Femur (tissue), 1 donor: ENCODE results near the gene CA6.
"Not testable (repeated sequence)": the region's sequence is repeated elsewhere in the genome, so short reads cannot be mapped to it uniquely, and the experiment has no call there.

ENCODE experiments used
- DNase-seq: peaks from one replicate; pipeline ENCODE4 v3.0.0-alpha.2; 2017

CA6 gene

DNA sequence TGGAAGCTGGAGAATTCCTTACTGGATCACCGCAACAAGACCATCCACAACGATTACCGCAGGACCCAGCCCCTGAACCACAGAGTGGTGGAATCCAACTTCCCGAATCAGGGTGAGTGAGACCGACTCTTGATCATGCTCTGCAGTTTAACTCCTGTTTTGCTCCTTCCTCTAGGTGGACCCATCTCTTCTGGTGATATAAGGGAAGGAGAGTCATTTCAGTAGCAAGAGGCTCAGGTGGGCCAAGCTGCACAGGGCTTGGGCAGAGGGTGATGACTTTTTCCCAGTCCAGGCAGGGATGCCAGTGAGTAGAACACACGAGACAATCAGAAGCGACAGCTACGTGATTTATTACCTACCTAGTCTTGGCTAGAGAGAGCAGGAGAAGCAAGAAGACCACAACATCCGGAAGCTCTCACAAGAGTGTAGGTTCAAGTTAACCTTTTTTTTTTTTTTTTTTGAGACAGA is 25.2 kb downstream of the CA6 start:
- no peak for DNase-seq

DNA sequence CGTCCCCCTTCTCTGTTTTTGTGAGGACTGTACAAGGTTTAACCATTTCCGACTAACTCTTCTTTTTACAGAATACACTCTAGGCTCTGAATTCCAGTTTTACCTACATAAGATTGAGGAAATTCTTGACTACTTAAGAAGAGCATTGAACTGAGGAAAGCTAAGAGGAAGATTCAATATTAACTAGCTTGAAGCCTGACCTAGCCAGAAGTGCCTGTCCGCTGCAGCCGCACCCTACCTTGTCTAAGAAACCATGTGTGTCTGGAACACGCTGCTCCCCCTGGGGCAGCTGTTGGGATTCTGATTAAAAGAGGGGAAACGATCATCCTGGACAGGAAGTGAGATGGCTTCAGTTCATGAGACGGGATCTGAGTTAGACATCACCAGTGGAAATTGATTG is 28.9 kb downstream of the CA6 start:
- no peak for DNase-seq

DNA sequence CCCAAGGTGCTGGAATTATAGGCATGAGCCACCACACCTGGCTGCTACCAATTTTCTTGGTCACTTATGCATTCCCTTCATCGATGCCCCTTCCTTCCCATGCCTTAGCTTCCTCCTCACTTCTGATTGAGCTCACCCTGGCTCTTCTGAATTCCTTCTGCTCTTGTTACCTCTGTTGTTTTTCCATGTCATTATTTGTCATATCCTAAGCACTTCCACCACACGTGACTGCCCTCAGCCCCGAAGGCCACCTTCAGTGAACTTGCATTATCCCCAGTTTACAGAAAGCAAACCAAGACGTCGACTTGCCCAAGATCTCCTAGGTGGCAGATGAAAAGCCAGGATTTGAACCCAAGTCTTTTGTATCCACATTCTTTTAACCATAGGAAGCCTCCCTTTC is 30.7 kb downstream of the CA6 start:
- DNase-seq = no peak

DNA sequence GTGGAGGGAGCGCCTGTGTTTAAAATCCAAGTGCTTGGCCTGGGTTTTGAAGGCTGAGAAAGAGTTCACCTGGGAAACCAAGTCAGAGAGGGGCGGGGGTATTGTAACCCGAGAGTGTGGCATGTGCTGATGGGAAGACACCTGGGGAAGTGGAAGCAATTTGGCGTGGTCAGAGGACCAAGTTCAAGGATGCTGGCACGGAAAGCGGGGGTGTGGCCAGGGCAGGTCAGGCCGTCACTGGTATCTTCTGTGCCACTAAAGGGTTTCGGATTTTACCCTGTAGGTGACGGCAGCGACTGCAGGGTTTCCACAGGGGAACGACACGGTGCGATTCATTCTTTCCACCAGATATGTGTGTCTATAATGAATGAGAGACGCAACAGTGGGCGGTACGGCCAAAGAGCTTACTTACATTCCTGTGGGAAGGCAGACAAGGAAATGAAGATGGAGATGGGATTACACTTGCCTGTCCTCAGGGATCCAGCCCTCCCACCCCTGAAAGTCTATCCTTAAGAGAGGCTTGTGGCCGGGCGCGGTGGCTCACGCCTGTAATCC is 31.3 kb downstream of the CA6 start:
- DNase-seq = no peak

DNA sequence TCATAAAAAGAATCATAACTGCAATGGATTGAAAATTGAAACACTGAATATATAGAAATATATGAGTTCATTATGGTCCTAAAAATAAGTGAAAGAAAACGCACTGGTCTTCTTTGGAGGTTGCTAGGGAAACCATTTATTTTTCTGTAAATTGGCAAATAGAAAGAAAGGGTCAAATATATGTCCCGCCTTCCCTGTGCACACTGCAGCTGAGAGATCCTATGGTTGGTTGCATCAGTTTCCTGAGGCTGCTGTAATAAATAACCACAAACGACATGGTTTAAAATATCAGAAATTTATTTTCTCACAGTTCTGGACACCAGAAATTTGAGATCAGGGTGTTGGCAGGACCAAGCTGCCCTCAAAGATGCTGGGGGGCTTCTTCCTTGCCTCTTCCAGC is 35.0 kb downstream of the CA6 start:
- no peak for DNase-seq

DNA sequence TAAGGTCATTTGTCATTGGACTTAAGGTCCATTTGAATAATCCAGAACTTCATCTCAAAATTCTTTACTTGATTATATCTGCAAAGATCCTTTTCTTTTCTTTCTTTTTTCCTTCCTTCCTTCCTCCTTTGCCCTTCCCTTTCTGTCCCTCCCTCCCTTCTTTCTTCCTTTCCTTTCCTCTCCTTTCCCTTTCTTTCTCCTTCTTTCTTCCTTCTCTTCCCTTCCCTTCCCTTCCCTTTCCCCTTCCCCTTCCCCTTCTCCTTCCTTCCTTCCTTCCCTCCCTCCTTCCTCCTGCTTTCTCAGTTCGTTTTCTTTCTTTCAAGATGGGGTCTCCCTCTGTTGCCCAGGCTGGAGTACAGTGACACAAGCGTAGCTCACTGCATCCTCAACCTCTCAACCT is 35.5 kb downstream of the CA6 start:
- no peak for DNase-seq

DNA sequence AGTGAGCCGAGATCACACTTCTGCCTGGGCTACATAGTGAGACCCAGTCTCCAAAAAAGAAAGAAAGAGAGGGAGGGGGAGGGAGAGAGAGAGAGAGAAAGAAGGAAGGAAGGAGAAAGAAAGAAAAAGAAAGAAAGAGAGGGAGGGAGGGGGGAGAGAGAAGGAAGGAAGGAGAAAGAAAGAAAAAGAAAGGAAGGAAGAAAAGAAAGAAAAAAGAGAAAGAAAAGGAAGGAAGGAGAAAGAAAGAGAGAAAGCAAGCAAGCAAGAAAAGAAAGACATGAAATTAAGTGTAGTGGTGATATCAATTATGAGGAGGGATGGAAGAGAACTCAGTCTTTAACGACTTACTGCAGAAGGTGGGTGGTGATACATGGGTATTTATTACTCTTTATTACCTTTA is 38.5 kb downstream of the CA6 start:
- DNase-seq = no peak

DNA sequence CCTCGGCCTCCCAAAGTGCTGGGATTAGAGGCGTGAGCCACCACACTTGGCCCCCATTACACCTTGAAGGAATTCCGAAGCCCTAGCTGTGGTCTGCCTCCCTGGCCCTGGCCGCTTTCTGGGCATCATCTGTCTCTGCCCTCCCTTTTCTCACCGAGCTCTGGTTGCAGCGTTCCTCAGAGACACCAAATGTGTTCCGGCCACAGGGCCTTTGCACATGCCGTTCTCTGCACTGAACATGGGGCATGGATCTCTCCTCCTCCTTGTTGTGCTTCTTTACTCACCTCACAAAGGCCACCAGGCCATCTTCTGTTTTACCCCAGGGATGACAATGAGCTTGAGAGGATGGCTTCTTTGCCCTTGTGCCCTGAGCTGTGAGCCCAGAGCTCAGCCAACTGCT is 39.3 kb downstream of the CA6 start:
- DNase-seq = no peak

DNA sequence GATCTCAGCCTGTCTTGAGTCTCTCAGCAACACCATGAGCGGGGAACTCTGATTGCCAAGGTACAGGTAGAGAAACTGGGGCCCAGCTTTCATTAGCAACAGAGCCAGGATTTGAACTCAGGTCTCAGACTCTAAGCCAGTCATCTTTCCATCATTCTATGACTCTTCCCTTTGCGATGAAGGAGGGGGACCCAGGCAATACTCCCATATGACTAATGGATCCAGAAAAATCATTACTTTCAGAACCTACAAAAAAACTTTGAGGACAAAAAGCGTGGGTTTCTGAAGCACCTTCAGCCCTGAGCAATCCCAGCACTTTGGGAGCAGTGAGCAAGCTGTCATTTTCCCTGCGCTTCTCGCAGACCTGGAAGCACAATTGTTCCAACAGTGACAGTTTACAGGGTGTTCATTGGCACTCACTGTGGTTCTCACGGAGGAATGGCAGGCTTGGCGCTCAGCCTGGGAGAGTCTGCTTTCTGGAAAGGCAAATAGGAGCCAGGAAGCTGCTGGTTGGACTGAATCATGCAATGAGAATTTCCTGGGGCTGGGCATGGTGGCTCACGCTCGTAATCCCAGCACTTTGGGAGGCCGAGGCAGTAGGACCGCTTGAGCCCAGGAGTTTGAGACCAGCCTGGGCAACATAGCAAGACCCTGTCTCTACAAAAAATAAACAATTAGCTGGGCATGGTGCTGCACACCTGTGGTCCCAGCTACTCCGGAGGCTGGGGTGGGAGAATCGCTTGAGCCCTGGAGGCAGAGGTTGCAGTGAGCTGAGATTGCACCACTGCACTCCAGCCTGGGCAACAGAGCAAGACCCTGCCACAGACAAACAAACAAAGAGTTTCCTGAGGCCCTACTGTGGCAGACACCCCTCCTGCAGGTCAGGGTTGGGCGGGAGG is 40.5 kb downstream of the CA6 start:
- peak; percentile 73 for DNase-seq

DNA sequence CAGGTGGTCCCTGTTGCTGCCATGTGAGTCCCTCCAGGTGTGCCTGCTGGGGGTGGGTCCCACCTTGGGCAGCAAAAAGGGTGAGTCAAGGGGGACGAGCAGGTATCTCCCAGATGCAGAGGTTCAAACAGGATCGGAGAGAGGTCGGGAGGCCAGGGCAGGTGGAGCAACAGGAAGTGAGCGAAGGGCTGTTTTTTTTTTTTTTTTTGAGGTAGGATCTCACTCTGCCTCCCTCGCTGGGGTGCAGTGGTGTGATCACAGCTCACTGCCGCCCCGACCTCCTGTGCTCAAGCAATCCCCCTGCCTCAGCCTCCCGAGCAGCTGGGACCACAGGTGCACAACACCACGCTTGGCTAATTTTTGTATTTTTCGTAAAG is 41.1 kb downstream of the CA6 start:
- no peak for DNase-seq

DNA sequence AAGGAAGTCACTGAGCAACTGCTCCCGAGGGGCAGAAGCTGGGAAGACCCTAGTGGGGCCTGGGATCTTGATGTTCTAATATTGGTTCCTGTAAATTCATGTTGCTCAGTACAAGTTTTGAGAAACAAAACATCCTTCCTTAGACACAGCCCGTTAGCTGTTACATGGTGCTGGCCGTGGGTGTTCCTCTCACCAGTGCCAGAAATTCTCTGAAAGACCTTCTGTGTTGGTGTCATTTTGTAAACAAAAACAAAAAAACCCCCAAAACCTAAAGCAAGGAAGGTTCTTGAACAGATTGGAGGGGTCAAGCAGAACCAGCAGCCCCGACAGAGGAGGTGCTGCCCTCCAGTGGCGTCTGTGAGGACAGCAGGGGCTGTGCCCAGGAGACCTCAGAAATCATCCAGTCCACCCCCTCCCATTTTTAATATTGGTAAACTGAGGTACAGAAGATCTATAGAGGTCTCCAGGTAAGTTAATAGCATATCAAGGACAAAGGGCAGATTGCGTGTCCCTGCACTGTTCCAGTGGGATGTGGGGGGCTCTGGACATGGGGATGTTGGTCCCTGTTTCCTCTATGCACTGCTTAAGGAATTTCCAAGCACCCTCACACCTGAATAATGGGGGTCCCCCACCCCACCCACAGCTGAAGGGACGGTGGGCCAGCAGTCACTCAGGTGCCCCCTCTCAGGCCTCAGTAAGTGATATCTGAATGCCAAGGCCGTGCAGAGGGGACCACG is 42.4 kb downstream of the CA6 start:
- DNase-seq = peak; percentile 63

DNA sequence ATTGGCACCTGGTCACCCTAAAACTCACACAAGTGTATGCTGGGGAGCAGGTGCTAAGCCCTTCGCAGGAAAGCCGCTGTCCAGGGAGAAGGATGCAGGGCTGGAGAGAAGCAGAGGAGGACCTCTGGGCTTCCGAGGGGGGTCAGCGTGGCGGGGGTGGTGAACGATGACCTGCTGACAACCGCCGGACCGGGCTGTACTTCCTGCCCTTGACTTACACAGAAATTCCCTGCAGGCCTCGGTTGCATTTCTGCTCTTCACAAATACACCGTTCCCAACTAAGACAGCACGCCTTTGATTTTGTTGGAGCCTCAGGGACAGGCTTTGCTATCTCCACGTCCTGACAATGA is 42.9 kb downstream of the CA6 start:
- no peak for DNase-seq

DNA sequence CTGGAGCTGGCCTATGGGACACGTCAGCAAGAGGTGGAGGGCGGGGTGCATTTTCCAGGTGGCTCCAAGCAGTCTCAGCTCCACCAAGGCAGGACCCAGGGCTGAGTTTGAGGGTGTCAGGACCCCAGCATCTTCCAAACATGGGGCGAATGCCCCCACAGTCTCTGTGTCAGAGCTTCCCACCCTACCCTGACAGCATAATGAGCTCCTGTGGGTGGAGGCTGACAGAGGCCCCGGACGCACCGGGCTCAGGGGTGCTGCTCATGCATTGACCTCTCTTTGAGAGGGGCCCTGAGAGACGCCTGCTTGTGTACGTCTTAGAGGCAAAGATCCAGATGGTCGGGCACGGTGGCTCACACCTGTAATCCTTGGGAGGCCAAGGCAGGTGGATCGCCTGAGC is 43.4 kb downstream of the CA6 start:
- DNase-seq = no peak

DNA sequence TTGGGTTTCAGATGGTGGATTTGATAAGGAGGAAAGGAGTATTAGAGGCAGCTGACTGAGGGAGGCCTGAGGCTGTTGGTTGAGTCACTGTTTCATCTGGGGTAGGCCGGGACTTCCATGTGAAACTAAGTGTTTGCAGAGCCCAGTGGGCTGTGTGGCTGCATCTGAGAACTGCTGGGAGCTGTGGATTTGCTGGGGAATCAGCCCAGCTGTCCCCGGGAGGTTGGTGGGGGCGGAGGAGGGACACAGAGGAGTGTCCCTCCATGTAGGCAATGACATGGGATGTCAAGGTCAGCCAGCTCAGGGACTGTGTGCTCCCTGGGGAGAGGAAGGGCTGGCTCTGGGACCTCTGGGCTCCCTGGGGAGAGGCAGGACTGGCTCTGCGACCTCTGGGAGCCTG is 44.2 kb downstream of the CA6 start:
- no peak for DNase-seq

DNA sequence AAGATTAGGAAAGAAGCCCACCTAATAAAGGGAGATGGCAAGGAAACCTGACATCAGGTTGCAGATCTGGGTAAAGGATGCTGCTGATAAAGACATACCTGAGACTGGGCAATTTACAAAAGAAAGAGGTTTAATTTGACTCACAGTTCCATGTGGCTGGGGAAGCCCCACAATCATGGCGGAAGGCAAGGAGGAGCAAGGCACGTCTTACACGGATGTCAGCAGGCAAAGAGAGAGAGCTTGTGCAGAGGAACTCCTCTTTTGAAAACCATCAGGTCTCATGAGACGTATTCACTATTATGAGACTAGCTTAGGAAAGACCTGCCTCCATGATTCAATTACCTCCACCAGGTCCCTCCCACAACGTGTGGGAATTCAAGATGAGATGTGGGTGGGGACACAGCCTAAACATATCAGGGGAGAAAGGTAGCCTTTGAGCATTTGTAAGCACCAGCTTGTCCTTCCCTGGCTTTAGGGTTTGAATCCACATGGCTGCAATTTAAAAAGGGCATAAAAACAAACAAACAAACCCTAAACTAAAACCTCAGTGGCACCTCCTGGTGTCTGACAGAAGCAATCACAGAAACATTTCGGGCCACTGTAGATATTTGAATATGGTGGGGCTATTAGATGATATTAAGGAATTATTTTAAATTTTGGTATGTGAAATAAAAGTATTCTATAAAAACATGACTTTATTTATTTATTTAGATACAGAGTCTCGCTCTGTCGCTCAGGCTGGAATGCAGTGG is 47.4 kb downstream of the CA6 start:
- no peak for DNase-seq

DNA sequence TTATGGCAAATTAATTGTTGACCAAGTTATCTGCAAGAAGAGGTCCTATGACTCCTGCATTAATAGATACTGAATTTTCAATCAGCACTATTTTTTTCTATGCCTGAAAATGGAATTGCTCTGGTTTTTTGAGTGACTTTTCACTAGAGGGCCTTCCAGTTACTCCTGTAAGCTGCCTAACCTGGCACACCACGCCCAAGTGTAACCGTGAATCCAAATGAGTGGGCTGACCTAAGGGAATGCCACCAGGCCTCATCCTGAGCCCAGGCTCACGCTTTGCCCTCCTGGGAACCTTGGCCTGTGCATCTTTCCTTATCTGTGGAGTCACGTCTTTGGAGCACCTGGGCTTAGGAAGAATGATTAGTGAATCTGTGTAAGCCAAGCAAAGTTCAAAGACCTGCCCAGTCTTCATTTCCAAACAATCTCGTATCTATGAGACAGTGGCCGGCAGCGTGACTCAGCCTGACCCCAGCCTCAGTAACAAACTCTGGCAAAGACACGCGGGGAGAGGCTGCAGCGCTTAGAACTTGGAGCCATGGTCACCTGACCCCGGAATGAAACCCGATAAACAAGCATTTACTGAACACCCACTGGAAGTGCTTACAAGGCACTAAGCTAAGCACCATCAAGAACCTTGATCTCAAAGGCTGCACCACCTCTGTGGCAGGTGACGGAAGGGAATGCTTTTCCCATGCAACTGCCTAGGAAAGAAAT is 48.5 kb downstream of the CA6 start:
- DNase-seq = not testable (repeated sequence)

DNA sequence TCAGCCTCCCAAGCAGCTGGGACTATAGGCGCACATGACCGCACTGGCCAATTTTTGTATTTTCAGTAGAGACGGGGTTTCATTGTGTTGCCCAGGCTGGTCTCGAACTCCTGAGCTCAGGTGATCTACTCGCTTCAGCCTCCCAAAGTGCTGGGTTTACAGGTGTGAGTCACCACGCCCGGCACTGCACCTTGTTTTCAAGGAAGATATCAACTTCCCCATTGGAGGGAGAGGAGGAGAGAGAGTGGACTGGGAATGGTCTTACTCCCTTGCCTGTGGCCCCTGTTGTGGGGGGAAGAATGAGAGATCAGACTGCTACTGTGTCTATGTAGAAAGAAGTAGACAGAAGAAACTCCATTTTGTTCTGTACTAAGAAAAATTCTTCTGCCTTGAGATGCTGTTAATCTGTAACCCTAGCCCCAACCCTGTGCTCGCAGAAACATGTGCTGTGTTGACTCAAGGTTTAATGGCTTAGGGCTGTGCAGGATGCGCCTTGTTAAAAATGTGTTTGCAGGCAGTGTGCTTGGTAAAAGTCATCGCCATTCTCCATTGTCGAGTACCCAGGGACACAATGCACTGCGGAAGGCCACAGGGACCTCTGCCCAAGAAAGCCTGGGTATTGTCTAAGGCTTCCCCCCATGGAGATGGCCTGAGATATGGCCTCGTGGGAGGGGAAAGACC is 56.0 kb downstream of the CA6 start:
- not testable (repeated sequence) for DNase-seq

DNA sequence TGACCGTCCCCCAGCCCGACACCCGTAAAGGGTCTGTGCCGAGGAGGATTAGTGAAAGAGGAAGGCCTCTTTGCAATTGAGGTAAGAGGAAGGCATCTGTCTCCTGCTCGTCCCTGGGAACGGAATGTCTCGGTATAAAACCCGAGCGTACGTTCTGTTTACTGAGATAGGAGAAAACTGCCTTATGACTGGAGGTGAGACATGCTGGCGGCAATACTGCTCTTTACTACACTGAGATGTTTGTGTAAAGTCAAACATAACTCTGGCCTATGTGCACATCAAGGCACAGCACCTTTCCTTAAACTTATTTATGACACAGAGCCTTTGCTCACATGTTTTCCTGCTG is 56.5 kb downstream of the CA6 start:
- not testable (repeated sequence) for DNase-seq

DNA sequence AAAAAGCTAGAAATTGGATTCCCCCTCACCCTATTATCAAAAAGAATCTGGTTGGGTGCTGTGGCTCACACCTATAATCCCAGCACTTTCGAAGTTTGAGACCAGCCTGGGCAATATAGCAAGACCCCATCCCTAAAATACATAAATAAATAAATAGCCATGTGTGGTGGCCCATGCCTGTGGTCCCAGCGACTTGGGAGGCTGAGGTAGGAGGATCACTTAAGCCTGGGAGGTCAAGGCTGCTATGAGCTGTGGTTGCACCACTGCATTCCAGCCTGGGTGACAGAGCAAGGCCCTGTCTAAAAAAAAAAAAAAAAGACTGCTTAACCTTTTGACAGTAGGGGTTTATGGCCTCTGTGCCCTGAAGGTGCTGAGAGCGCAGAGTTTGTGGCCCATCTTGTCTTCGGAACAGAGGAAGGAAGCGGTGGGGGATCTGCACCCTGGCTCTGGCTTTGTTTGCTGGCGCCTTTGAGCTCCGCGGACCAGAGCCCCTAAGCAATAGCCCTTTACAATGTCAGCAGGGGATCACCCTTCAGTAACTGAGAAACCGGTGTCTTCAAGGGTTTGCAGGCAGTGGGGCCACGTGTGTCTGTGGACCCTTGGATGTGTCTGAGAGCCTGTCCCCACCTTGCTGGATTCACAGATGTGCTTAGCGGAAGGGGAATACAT is 58.5 kb downstream of the CA6 start:
- DNase-seq = no peak

DNA sequence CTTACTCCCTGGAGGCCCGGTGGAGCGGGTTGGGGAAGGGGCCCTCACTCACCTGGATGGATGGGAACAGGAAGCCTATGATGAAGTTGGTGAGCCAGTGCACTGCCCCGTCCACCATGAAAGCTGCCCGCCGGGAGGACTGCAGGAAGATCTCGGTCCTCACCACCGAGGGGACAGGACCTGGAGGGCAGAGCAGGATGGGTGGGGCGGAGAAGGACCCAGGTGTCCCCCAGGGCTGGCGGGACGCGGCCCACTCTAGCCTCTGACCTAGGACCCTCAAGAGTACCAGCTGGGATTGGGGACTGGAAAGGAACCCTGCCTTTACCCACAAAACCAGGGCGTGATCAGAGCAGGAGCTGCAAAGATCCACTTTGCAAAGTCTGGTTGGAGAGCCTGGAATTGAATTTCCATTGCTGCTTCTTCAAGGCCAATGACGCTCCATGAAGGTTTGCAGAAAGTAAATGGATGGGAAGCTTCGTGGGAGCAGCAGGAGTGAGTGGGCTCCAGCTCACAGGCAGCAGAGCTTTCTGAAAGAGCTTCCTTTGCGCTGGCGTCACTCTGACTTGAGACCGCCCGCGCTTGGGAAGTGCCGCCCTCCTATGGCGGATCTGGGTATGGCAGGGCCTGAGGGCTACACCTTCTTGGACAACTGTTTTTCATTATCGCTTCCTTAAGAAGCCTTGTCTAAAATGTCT is 59.2 kb downstream of the CA6 start:
- peak; percentile 85 for DNase-seq

DNA sequence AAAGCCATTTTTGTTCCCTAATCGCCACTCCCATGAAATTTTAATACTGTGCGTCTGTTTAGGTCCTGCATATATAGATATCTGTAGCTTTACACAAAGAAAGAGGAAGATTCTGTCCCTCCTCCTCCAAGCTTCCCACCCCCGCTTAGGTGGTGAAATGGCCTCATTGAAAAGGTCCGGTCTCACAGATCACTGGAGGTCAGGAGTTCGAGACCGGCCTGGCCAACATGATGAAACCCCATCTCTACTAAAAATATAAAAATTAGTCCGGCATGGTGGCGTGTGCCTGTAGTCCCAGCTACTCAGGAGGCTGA is 59.7 kb downstream of the CA6 start:
- DNase-seq = no peak
